ENCODE data around the gene ACVR1B. TPM values are rescaled to one million over a fixed set of nuclear protein-coding genes. Genes with fewer than 3 reads are reported as not detected.
"Not testable (repeated sequence)": the region's sequence is repeated elsewhere in the genome, so short reads cannot be mapped to it uniquely, and the experiment has no call there.

Gene ACVR1B
- total RNA-seq, 1 donor from 2014 or later, result 9.3 TPM

DNA sequence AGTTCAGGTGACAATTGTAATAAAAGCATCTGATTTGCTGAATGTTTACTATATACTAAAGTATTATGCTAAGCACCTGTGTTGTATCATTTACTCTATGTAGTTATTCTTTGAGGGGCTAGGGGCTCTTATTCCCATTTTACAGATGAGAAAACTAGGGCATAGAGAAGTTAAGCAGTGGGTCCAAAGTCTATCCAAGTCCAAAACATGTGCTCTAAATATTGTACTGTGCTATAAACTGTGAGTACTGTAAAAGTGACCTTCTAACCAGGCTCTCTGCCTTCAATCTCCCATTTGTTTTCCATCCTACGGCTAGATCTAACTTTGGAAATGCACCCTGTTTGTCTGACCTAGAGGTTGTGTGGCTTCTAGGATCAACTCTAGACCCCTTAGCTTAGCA, 9.0 kb downstream of the ACVR1B start:
- intact Hi-C loops (cut with DNase I), result no loop called here
- no peak for DNase-seq (ENCODE audit: low spot score)

DNA sequence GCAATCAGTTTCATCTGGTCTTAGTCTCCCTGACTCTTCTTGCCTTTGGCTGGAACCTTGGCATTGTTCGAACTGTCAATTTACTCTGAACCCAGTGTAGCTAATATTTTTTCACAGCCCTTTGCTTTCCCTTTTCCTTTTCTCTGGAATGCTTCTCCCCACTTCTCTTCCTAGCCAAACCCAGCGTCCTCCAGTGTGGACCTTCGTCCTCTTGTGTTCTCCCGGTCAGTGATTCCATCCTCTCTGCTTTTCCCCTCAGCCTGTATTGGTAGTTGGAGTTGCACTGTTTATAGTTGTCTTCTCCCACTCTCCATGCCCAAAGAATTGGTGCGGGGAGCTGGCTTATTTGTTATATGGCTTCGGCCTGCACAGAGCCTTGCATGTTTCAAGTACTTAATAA, 9.4 kb downstream of the ACVR1B start:
- intact Hi-C loops (cut with DNase I), result no loop called here

DNA sequence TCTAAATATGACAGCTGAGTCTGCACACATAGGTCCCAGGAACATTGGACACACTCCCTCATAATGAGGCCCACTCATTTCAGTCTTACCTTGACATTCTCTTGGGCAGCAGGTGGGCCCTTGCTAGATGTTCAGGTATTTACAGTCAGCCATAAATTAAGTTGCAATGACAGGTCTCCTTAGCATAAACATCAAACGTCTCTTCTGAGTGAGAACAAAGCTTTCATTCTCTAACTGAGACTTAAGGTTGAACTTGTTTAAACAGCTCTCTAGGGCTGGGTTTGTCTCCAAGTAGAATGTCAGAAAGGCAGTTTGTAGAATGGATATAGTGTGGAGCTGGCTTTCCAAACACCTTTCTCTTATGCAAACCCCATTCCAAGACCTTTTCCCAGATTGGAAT, 10.3 kb downstream of the ACVR1B start:
- no peak for DNase-seq (ENCODE audit: low spot score)
- intact Hi-C loops (cut with DNase I), result no loop called here

More for the DNA sequence above, 9.4 kb downstream of the ACVR1B start:
- DNase-seq (ENCODE audit: low spot score), result no peak

DNA sequence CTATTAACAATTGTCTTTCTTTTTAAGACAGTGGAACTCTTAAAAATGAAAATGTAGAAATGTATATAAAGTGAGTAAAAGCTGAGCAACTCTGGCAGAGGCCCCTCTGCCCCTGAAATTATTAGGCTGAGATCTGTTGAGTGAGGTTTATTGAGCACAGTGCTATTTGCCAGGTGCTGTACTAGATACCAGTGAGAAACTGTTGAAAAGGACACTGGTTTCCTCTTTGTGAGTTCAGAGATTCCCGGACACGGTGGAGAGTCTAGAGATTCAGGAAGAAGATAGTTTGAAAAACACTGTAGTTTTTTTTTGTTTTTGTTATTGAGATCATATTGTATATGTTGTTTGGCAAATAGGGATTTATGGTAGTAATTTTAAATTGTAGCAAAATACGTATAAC, 11.2 kb downstream of the ACVR1B start:
- no peak for DNase-seq (ENCODE audit: low spot score)
- intact Hi-C loops (cut with DNase I), result no loop called here

DNA sequence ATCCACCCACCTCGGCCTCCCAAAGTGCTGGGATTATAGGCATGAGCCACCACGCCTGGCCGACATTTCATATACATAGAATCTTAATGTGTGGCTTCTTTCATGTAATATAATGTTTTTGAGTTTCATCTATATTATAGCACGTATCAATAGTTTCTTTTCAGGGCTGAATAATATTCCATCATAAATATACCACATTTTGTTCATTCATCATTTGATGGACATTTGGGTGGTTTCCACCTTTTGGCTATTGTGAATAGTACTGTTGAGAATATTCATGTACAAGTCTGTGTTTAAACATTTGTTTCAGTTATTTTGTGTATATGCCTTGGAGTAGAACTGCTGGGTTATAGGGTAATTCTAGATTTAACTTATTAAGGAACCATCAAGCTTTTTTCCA, 12.0 kb downstream of the ACVR1B start:
- intact Hi-C loops (cut with DNase I), result no loop called here
- DNase-seq (ENCODE audit: low spot score), result no peak

DNA sequence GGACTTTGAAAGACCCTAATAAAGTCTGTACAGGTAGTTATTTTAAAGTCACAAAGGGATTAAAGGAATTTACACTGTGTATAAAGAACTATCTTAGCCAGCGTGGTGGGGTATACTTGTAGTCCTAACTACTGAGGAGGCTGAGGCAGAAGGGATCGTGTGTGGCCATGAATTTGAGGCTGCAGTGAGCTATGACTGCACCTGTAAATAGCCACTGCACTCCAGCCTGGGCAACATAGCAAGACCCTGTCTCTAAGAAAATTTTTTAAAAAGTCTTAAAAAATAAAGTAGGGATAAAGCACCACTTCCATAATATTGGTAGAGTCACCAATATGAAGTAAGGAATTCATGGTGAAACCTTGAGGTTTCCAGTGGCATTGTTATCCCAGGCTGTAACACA, 18.1 kb downstream of the ACVR1B start:
- DNase-seq (ENCODE audit: low spot score), result no peak
- intact Hi-C loops (cut with DNase I), result no loop called here

DNA sequence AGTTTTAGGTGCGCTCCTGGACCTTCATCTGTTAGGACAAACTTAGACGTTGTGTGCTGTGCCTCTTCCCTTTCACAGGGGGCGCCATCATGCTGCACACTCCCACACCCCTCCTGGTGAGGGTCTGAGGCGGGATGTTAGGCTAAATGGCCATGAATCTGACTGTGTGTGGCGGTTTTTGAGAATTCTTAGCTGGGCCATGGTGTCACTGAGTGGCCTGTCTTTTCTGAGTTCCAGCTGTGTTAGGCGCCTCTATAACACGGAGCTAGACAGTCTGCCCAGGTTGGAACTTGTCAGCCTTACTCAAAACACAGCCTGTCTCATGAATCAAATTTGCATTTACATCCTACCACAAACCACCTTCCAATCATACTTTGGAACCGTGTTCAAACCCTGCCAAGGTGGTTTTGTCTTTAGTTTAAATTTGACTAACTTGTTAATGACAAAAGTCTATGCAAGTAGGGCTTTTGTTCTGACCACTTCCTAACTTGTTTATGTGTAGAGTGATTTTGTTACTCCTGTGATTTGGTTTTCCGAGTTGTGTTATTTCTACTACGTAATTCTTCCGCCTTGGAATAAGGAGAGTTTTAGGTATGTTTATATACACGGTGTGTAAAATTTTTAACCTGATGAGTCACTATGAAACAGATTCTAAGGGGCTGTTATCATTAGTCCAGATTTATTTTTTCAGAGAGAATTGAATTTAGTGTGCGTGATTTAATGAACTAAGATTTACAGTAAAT, 19.6 kb downstream of the ACVR1B start:
- intact Hi-C loops (cut with DNase I), result no loop called here
- no peak for DNase-seq (ENCODE audit: low spot score)

DNA sequence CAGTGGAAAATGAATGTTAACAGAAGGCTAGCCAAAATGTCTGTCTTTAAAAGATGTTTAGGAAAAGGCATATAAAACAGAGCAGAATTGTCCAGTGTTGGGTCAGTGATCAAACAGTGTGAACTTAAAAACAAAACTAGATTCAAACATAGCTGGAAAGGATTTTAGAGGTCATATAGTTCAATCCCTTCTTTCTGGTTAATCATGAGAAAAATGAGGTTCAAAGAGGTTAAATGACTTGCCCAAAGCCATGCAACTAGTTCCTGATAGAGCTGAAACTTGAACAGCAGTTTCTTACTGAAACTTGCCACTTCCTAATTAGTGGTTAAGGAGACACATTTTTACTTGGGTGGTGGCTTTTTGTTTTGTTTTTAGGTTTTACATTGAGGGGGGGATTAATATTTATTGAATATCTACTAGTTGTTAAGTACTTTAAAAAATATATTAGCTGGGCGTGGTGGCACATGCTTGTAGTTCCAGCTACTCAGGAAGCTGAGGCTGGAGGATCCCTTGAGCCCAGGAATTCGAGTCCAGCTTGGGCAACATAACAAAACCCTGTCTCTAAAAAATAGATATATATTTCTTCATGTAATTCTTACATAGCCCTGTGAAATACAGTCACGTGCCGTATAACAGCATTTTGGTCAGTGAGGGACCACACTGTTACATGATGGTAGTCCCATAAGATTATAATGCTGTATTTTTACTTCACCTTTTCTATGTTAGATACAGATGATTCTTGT, 20.4 kb downstream of the ACVR1B start:
- no peak for DNase-seq (ENCODE audit: low spot score)
- intact Hi-C loops (cut with DNase I), result no loop called here

DNA sequence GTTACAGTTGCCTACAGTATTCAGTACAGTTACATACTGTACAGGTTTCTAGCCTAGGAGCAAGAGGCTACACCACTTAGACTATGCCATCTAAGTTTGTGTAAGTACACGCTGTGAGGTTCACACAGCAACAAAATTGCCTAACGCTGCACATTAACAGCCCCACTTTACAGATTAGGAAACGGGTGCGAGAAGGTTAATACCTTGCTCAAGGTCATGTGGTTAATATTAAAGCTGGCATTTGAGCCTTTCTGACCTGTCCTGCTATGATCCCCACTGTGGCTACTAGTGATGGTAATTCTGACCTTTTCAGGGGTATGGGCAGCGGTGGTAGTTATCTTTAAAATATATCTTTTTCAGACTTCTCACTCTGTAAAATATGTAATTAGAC, 20.9 kb downstream of the ACVR1B start:
- DNase-seq (ENCODE audit: low spot score), result no peak
- intact Hi-C loops (cut with DNase I), result no loop called here

DNA sequence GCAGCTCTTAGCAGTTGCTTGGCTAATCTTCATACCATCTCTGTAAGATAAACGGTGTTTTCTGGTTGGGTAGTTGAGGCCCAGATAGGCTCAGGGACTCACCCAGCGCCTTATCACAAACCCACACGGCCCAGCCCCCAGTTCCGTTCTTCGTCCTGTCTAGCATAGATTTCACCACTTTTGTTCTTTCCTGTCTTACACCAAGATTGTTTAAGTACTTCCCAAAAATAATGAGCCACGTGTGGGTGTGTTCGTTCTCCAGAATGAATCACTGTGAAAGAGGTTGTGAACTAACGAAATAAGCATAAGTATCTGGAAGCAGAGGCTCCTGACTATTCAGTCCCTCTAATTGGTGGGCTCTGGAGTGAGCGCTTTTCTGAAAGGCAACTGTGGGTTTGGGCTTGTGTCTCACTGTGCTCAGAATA, 21.4 kb downstream of the ACVR1B start:
- intact Hi-C loops (cut with DNase I), result no loop called here
- peak; percentile 87 for DNase-seq (ENCODE audit: low spot score)

DNA sequence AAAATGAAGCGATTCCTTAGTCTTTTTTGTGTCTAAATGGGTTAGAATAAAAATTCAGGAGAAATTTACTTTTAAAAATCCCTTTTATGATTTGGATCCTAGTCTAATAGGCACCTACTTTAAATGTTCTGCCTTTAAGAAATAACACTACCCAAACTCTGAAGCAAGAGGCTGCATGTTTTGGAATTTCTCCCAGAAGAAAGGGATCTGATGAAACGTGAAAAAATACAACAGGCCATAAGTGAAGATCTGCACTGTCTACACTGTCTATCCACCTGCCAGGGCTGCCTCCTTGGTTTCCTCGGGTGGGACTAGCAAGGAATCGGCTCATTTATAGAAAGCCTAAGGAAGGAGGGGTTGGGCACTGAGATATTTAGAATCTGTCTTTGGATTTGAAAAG, 22.1 kb downstream of the ACVR1B start:
- DNase-seq (ENCODE audit: low spot score), result no peak
- intact Hi-C loops (cut with DNase I), result no loop called here

DNA sequence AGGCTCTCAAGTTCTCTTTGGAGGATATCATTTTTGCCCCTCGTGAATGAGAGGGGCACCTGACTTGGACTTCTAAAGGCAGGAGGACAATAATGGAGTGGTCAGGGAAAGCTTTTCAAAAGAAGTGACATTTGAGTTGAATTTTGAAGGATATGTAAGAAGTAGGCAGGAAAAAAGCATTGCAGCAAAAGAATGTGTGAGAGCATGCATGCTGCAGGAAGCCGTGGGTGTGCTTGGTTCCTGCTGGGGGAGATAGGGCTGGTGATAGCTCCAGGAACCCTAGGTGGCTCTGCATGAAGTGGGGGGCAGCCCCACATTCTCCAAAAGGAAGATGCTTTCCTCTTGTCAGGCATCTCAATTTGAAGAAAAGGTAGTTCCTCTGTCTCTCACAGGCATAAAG, 23.1 kb downstream of the ACVR1B start:
- intact Hi-C loops (cut with DNase I), result no loop called here
- no peak for DNase-seq (ENCODE audit: low spot score)

DNA sequence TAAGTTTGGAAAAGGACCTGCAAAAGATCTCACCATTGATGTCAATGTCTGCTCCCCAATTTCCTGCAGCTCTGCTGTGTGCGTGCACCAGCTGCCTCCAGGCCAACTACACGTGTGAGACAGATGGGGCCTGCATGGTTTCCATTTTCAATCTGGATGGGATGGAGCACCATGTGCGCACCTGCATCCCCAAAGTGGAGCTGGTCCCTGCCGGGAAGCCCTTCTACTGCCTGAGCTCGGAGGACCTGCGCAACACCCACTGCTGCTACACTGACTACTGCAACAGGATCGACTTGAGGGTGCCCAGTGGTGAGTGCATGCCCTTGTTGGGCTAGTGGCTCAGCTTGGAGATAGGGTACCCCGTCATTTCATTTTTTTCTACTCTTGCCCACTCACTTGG, 23.7 kb downstream of the ACVR1B start:
- no peak for DNase-seq (ENCODE audit: low spot score)
- intact Hi-C loops (cut with DNase I), result no loop called here

DNA sequence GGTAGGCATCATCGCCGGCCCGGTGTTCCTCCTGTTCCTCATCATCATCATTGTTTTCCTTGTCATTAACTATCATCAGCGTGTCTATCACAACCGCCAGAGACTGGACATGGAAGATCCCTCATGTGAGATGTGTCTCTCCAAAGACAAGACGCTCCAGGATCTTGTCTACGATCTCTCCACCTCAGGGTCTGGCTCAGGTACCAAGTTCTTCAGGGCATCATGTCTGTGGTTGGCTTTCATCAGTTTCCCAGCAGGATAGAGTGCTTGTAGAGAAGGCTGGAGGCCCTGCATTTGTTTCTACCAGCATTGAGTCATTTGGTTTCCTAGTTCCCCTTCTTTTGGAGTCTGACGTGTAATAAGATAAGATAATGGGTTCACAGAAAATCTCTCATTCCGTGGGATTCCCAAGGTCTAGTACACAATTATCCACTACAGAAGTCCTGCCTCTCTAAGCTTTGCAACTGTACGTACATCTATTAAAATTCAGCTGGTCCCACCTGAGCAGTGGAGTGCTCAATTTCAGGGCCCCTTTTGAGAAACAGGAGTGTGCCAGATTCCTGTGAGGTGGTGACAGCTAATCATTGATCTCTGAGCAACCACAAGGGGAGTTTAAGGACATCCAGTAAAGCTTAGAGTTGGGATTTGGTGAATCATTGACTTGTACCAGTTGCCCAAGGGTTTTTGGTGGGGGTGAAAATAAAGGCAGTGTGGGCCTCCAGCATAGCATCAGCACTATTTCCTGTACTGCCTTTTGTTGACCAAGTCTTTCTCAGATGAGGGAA, 25.1 kb downstream of the ACVR1B start:
- intact Hi-C loops (cut with DNase I), result no loop called here
- DNase-seq (ENCODE audit: low spot score), result no peak

DNA sequence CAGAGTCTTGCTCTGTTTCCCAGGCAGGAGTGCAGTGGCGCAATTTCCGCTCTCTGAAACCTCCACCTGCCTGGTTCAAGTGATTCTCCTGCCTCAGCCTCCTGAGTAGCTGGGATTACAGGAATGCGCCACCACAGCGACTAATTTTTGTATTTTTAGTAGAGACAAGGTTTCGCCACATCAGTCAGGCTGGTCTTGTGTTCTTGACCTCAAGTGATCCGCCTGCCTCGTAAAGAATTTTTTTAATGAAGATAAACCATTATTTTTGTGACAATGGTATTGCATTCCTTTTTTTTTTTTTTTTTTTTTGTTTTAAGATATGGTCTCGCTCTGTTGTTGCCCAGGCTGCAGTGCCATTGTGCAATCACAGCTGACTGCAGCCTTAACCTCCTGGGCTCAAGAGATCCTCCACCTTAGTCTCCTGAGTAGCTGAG, 25.8 kb downstream of the ACVR1B start:
- no peak for DNase-seq (ENCODE audit: low spot score)
- intact Hi-C loops (cut with DNase I), result no loop called here

DNA sequence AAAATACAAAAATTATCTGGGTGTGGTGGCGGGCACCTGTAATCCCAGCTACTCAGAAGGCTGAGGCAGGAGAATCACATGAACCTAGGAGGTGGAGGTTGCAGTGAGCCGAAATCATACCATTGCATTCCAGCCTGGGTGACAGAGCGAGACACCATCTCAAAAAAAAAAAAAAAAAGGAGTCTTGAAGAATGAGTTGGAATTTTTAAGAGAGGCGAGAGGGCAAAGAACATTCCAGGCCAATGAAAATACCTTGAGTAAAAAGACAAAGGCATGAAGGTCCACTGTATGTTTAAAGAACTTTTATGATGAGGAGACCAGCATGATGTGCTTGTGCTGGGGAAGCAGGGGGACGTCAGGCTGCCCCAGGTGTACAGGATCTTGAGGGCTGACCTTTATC, 27.8 kb downstream of the ACVR1B start:
- intact Hi-C loops (cut with DNase I); DNase-seq (ENCODE audit: low spot score): not testable (repeated sequence)

DNA sequence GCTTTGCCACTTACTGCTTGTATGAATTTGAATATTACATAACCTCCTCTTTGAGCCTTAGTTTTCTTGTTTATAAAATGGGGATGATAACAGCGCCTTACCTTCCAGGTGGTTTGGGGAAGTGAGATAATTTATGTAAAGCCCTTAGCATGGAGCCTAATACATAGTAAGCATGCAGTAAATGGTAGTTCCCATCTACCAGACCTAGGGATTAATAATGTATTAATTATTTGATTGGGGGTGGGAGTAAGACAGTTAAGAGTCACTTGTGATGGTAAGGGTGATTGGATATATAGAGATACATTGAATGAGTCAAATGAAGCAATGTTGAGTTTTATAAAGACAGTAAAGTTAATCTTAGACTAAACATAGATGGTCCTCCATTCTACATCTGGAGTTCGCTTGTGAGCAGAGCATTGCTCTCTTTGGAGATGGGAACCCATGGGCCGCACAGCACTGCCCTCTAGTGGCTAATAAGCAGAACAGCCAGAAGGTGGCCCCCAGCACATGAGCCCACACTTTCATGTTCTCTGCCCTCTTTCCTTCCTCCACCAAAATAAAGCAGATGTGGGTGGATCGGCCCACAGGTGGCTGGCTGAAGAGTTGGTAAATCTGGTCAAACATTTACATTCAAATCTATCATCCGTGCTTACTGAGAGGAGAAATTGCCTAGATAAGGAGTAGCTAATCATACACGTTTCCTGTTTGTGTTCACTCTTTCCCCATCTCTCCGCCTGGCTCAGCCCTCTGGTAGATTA, 28.7 kb downstream of the ACVR1B start:
- DNase-seq (ENCODE audit: low spot score), result peak; percentile 90
- intact Hi-C loops (cut with DNase I), result loop anchor here (2.0 kb wide), 1 partner anchor 57 kb away; no protein-coding TSS in a partner anchor

DNA sequence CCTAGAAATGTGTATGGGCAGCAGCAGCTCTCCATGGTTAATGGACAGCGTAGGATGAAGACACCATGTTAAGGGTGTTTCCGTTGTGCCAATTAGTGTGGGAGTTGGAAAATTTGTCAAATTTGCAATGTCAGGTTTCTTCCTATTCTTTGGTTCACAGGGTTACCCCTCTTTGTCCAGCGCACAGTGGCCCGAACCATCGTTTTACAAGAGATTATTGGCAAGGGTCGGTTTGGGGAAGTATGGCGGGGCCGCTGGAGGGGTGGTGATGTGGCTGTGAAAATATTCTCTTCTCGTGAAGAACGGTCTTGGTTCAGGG, 29.3 kb downstream of the ACVR1B start:
- intact Hi-C loops (cut with DNase I), result loop anchor here (2.0 kb wide), 1 partner anchor 58 kb away; no protein-coding TSS in a partner anchor

DNA sequence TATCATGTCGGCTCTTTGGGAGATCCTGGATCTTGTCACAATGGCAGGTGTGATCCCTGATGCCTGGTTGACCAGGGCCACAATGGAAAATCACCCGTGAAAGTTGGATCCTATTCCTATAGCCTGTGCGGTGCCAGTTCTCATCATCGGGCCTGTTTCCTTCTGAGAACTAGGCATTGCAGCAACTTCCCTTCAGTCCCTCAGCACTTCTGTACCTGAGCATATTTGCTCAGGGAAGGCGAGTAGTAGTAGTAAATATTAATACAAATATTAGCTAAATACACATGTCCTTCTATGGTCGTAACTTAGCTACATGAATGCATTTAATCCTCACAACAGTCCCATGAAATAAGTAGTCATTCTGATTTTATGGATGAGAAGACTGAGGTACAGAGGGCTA, 33.2 kb downstream of the ACVR1B start:
- intact Hi-C loops (cut with DNase I), result no loop called here
- DNase-seq (ENCODE audit: low spot score), result peak; percentile 4

More for the DNA sequence above, 29.3 kb downstream of the ACVR1B start:
- DNase-seq (ENCODE audit: low spot score), result no peak

Data from cardiac septum (tissue), 1 donor.